MCF 10A (cell line): ENCODE measurements around the gene WRNIP1. TPM values are rescaled to one million over a fixed set of nuclear protein-coding genes. Genes with fewer than 3 reads are reported as not detected.

Experiments used
- BruUV-seq: library from RNA; stranded (reverse); fragments of 400-500 nt; replicated peaks from 2 replicates; lab custom pipeline; 2021; lab: Mats Ljungman, UMichigan
- CTCF ChIA-PET: fragments of 300-600 bp; sonication (Branson Sonifier 250); formaldehyde crosslinking; extraction: SDS; loops from one replicate; lab custom pipeline; 2021; ENCODE audit warnings: antibody characterized with exemption, inconsistent platforms; lab: Yijun Ruan, JAX
- POLR2A ChIA-PET: fragments of 300-600, 350-650 bp; sonication (Branson Sonifier 250); formaldehyde crosslinking; extraction: SDS; loops from one replicate; lab custom pipeline; 2020; ENCODE audit warnings: antibody characterized with exemption, inconsistent platforms; lab: Yijun Ruan, JAX
- DNase-seq: peaks from one replicate; pipeline ENCODE4 v3.0.0-alpha.2; 2018; ENCODE audit not compliant: unreplicated experiment
- H3K27ac Mint-ChIP-seq: one replicate; pipeline ENCODE4 v1.8.0; 2022; ENCODE audit warnings: mild to moderate bottlenecking, low read depth, mixed read lengths; ENCODE audit not compliant: unreplicated experiment
- H3K27me3 Mint-ChIP-seq: one replicate; pipeline ENCODE4 v1.8.0; 2022; ENCODE audit warnings: mixed read lengths; ENCODE audit not compliant: insufficient read depth, unreplicated experiment
- H3K36me3 Mint-ChIP-seq: one replicate; pipeline ENCODE4 v1.8.0; 2022; ENCODE audit warnings: mild to moderate bottlenecking, moderate library complexity, mixed read lengths; ENCODE audit not compliant: insufficient read depth, unreplicated experiment
- H3K4me1 Mint-ChIP-seq: one replicate; pipeline ENCODE4 v1.8.0; 2022; ENCODE audit warnings: mixed read lengths; ENCODE audit not compliant: insufficient read depth, unreplicated experiment
- H3K4me3 Mint-ChIP-seq: one replicate; pipeline ENCODE4 v1.8.0; 2022; ENCODE audit warnings: mild to moderate bottlenecking, moderate library complexity, mixed read lengths; ENCODE audit not compliant: unreplicated experiment
- H3K9me3 Mint-ChIP-seq: one replicate; pipeline ENCODE4 v1.8.0; 2022; ENCODE audit warnings: mixed read lengths; ENCODE audit not compliant: unreplicated experiment
- CTCF ChIP-seq: fragments of 200-600 bp; IDR thresholded peaks from one replicate; pipeline ENCODE4 v1.8.0; 2022; ENCODE audit warnings: antibody characterized with exemption, mild to moderate bottlenecking; ENCODE audit not compliant: unreplicated experiment
- intact Hi-C: fragments of 100-400 bp; cut with micrococcal nuclease; formaldehyde crosslinking; loops from 2 replicates; pipeline ENCODE4 v1.14.1; 2022
- total RNA-seq: library from RNA; stranded (reverse); gene quantifications from 2 replicates; pipeline ENCODE4 v1.2.3, GENCODE V29; 2022

Gene WRNIP1
- total RNA-seq, 1 experiment from 2014 or later = 44.8 TPM

GRCh38 chr6:2784061-2784460 lies 18.9 kb downstream of the WRNIP1 start:
- H3K4me3 Mint-ChIP-seq = no peak overlapping the region
- H3K4me1 Mint-ChIP-seq = no peaks in the 10 kb centered on the region
- TF ChIP-seq CTCF = no peak
- H3K27ac Mint-ChIP-seq = no peak overlapping the region
- no peaks in the 10 kb centered on the region for H3K9me3 Mint-ChIP-seq
- intact Hi-C loops = no loop called here
- POLR2A ChIA-PET = interaction anchor here (0.6 to 1.4 kb wide), 4 partner anchors 15 to 41 kb away, joined by 3 to 5 read pairs (median 4); partner anchors contain the start of gene WRNIP1
- CTCF ChIA-PET = interaction anchor here (0.8 to 1.3 kb wide), 5 partner anchors 12 to 168 kb away, joined by 3 read pairs; no protein-coding TSS in a partner anchor
- H3K27me3 Mint-ChIP-seq = no peaks in the 10 kb centered on the region
- DNase-seq = no peak
- no TSS peak for BruUV-seq
- H3K36me3 Mint-ChIP-seq = peaks cover 46% of the 10 kb centered on the region

- Mint-ChIP-seq H3K4me1 (no peaks in the 10 kb centered on the region), H3K27ac (no peak overlapping the region), H3K27me3 (no peaks in the 10 kb centered on the region), H3K4me3 (no peak overlapping the region), H3K9me3 (no peaks in the 10 kb centered on the region), H3K36me3 (peaks cover 37% of the 10 kb centered on the region)
- ChIA-PET CTCF (interaction anchor here (0.9 kb wide), 2 partner anchors 13 to 62 kb away, joined by 3 read pairs; no protein-coding TSS in a partner anchor), POLR2A (interaction anchor here (1.4 kb wide), 1 partner anchor 20 kb away, joined by 4 read pairs; the partner anchor contains the start of gene WRNIP1)
- DNase-seq = no peak
- TF ChIP-seq CTCF = no peak
- no TSS peak for BruUV-seq
- intact Hi-C loops = no loop called here
Measured at GRCh38 chr6:2784930-2785329, 19.7 kb downstream of the WRNIP1 start.

GRCh38 chr6:2786269-2786668 lies 21.1 kb downstream of the WRNIP1 start:
- Mint-ChIP-seq H3K9me3 (no peaks in the 10 kb centered on the region), H3K27ac (no peak overlapping the region), H3K36me3 (peaks cover 24% of the 10 kb centered on the region), H3K4me3 (no peak overlapping the region), H3K27me3 (no peaks in the 10 kb centered on the region), H3K4me1 (peaks cover 2% of the 10 kb centered on the region)
- no TSS peak for BruUV-seq
- POLR2A ChIA-PET = interaction anchor here (0.7 kb wide), 1 partner anchor 10 kb away, joined by 3 read pairs; no protein-coding TSS in a partner anchor
- no peak for DNase-seq
- intact Hi-C loops = no loop called here
- CTCF ChIA-PET = interaction anchor here (0.8 kb wide), 1 partner anchor 203 kb away, joined by 3 read pairs; no protein-coding TSS in a partner anchor
- TF ChIP-seq CTCF = no peak

GRCh38 chr6:2790588-2791449 lies 25.6 kb downstream of the WRNIP1 start:
- intact Hi-C loops = loop anchor here (1.0 to 5.0 kb wide), 8 partner anchors 20 to 266 kb away; partner anchors contain the start of gene SERPINB1
- TF ChIP-seq CTCF = peak; percentile 82
- Mint-ChIP-seq H3K4me1 (peaks cover 27% of the 10 kb centered on the region), H3K36me3 (peaks cover 13% of the 10 kb centered on the region), H3K27ac (peak overlapping the region; percentile 75), H3K4me3 (no peak overlapping the region), H3K27me3 (no peaks in the 10 kb centered on the region), H3K9me3 (no peaks in the 10 kb centered on the region)
- POLR2A ChIA-PET = interaction anchor here (0.6 to 4.5 kb wide), 14 partner anchors 11 to 1246 kb away, joined by 3 to 43 read pairs (median 5); partner anchors contain the start of genes SERPINB1 and WRNIP1
- CTCF ChIA-PET = interaction anchor here (0.5 to 2.7 kb wide), 39 partner anchors 9 to 1217 kb away, joined by 3 to 50 read pairs (median 4); partner anchors contain the start of genes FAM50B, SERPINB1 and WRNIP1
- BruUV-seq = no TSS peak
- DNase-seq = peak; percentile 83
